ENCODE results near the gene KLF18. TPM values are rescaled to one million over a fixed set of nuclear protein-coding genes. Genes with fewer than 3 reads are reported as not detected.
"Not testable (repeated sequence)": the region's sequence is repeated elsewhere in the genome, so short reads cannot be mapped to it uniquely, and the experiment has no call there.

KLF18 gene
- polyA plus RNA-seq, 1 donor (not counting 4 experiments of a cell fraction or from before 2014, with no cell fraction given) = not detected

DNA sequence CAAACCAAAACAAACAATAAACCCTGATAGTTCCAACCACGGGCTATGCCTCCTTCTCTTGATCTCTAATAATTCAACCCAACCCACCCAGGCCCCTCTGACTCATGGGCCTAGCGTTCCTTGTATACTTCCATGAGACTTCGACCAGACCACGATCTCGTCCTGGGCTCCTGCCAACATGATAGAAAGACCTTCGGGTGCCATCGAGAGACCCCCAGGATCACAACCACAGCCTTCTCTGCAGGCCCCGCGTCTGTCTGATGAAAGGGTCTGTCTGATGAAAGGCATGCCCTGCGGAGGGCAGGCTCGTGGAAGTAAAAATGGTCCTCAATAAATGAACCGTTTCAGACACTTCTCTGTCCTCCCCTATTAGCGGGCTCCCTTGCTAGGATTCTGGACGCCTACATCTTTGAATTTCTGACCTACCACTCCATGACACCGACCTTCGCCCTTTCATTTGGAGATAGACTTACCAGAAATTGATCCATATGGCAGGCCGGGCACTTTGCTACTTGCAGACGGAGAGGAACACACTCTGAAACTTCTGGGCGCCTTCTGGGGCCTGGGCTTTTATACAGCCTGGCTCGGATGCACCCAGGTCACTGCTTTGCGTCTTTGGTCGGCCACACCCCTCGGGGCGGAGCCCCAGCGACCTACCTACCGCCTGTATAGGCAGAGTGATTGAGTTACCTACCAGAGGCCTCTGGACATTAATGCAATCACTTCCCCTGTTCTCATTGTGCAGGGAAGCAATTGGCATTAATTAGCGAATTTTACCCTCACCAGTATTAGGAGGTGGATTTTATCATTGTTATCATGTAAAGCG, 5.3 kb upstream of the KLF18 start:
- Histone ChIP-seq H3K9me1 (ENCODE audit: control insufficient read depth, extremely low read depth, insufficient read depth, low read length) (no peaks in the 10 kb centered on the region), H3K27me3 (ENCODE audit: control insufficient read depth, extremely low read depth, insufficient read depth, low read length) (peaks cover 5% of the 10 kb centered on the region), H3K79me2 (ENCODE audit: control insufficient read depth, insufficient read depth, low read length) (no peaks in the 10 kb centered on the region), H3K36me3 (ENCODE audit: control insufficient read depth in 2 of 2, extremely low read depth in 1 of 2, insufficient read depth in 2 of 2, low read length in 2 of 2) (no peaks in the 10 kb centered on the region), H2AFZ (ENCODE audit: control insufficient read depth, low read length) (no peak overlapping the region), H3K4me1 (ENCODE audit: control insufficient read depth, extremely low read depth, insufficient read depth, low read length) (no peaks in the 10 kb centered on the region), H3K4me3 (ENCODE audit: control insufficient read depth in 2 of 3, extremely low read depth in 1 of 3, insufficient read depth in 2 of 3, low read depth in 1 of 3, low read length in 3 of 3) (no peak overlapping the region), H3K27ac (ENCODE audit: control insufficient read depth, insufficient read depth, low read length) (no peak overlapping the region), H4K20me1 (ENCODE audit: control insufficient read depth, extremely low read depth, insufficient read depth, low read length) (no peaks in the 10 kb centered on the region), H3K4me2 (ENCODE audit: control insufficient read depth, extremely low read depth, insufficient read depth, low read depth, low read length) (no peak overlapping the region), H3K9me3 (ENCODE audit: control insufficient read depth, low read depth, low read length) (no peaks in the 10 kb centered on the region), H3K9ac (ENCODE audit: control insufficient read depth, extremely low read depth, insufficient read depth, low read length) (no peak overlapping the region)
- TF ChIP-seq EZH2 (IDR thresholded peaks at IDR 0.05; ENCODE audit: low read length) (no peak), CTCF (optimal IDR thresholded peaks at IDR 0.05 in 1 of 3, IDR thresholded peaks at IDR 0.05 in 1 of 3, conservative IDR thresholded peaks at IDR 0.05 in 1 of 3; ENCODE audit: extremely low read depth in 1 of 3, insufficient read depth in 2 of 3, low read length in 3 of 3) (no peak)
- DNase-seq (ENCODE audit: low read depth, low spot score) (no peak), FAIRE-seq (no peak)
- dilution Hi-C loops (cut with MboI; ENCODE audit: extremely low pct_ligation_motif_present, low sequenced_read_pairs) = no loop called here

GRCh38 chr1:44144962-44145756, 3.7 kb upstream of the KLF18 start:
- DNase-seq (ENCODE audit: low read depth, low spot score) = no peak
- dilution Hi-C loops (cut with MboI; ENCODE audit: extremely low pct_ligation_motif_present, low sequenced_read_pairs) = no loop called here
- TF ChIP-seq CTCF (optimal IDR thresholded peaks at IDR 0.05 in 1 of 3, IDR thresholded peaks at IDR 0.05 in 1 of 3, conservative IDR thresholded peaks at IDR 0.05 in 1 of 3; ENCODE audit: extremely low read depth in 1 of 3, insufficient read depth in 2 of 3, low read length in 3 of 3) = no peak
- TF ChIP-seq EZH2 (IDR thresholded peaks at IDR 0.05; ENCODE audit: low read length) = no peak

DNA sequence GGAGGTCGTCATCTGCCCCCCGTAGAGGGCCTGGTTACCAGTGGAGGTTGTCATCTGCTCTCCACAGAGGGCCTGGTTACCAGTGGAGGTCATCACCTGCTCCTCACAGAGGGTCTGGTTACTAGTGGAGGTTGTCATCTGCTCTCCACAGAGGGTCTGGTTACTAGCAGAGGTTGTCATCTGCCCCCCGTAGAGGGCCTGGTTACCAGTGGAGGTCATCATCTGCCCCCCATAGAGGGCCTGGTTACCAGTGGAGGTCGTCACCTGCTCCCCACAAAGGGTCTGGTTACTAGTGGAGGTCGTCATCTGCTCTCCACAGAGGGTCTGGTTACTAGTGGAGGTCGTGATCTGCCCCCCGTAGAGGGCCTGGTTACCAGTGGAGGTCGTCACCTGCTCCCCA, 1.9 kb downstream of the KLF18 start:
- H2AFZ ChIP-seq (ENCODE audit: control insufficient read depth, low read length); DNase-seq (ENCODE audit: low read depth, low spot score); H3K4me1 ChIP-seq (ENCODE audit: control insufficient read depth, extremely low read depth, insufficient read depth, low read length); H3K4me2 ChIP-seq (ENCODE audit: control insufficient read depth, extremely low read depth, insufficient read depth, low read depth, low read length); H3K27me3 ChIP-seq (ENCODE audit: control insufficient read depth, extremely low read depth, insufficient read depth, low read length); H3K36me3 ChIP-seq (ENCODE audit: control insufficient read depth in 2 of 2, extremely low read depth in 1 of 2, insufficient read depth in 2 of 2, low read length in 2 of 2); H3K9me3 ChIP-seq (ENCODE audit: control insufficient read depth, low read depth, low read length); dilution Hi-C loops (cut with MboI; ENCODE audit: extremely low pct_ligation_motif_present, low sequenced_read_pairs); H3K4me3 ChIP-seq (ENCODE audit: control insufficient read depth in 2 of 3, extremely low read depth in 1 of 3, insufficient read depth in 2 of 3, low read depth in 1 of 3, low read length in 3 of 3); FAIRE-seq; H3K79me2 ChIP-seq (ENCODE audit: control insufficient read depth, insufficient read depth, low read length); H3K9me1 ChIP-seq (ENCODE audit: control insufficient read depth, extremely low read depth, insufficient read depth, low read length); H4K20me1 ChIP-seq (ENCODE audit: control insufficient read depth, extremely low read depth, insufficient read depth, low read length); H3K9ac ChIP-seq (ENCODE audit: control insufficient read depth, extremely low read depth, insufficient read depth, low read length); H3K27ac ChIP-seq (ENCODE audit: control insufficient read depth, insufficient read depth, low read length): not testable (repeated sequence)

More at GRCh38 chr1:44144962-44145756, 3.7 kb upstream of the KLF18 start:
- H3K4me3 ChIP-seq (ENCODE audit: control insufficient read depth in 2 of 3, extremely low read depth in 1 of 3, insufficient read depth in 2 of 3, low read depth in 1 of 3, low read length in 3 of 3) = no peak overlapping the region
- H3K27me3 ChIP-seq (ENCODE audit: control insufficient read depth, extremely low read depth, insufficient read depth, low read length) = no peaks in the 10 kb centered on the region
- no peaks in the 10 kb centered on the region for H3K9me1 ChIP-seq (ENCODE audit: control insufficient read depth, extremely low read depth, insufficient read depth, low read length)
- no peak overlapping the region for H3K4me2 ChIP-seq (ENCODE audit: control insufficient read depth, extremely low read depth, insufficient read depth, low read depth, low read length)
- H3K9ac ChIP-seq (ENCODE audit: control insufficient read depth, extremely low read depth, insufficient read depth, low read length) = no peak overlapping the region
- no peaks in the 10 kb centered on the region for H3K36me3 ChIP-seq (ENCODE audit: control insufficient read depth in 2 of 2, extremely low read depth in 1 of 2, insufficient read depth in 2 of 2, low read length in 2 of 2)
- FAIRE-seq = no peak
- H2AFZ ChIP-seq (ENCODE audit: control insufficient read depth, low read length) = no peak overlapping the region
- no peaks in the 10 kb centered on the region for H3K9me3 ChIP-seq (ENCODE audit: control insufficient read depth, low read depth, low read length)
- no peak overlapping the region for H3K27ac ChIP-seq (ENCODE audit: control insufficient read depth, insufficient read depth, low read length)
- H3K79me2 ChIP-seq (ENCODE audit: control insufficient read depth, insufficient read depth, low read length) = no peaks in the 10 kb centered on the region
- H4K20me1 ChIP-seq (ENCODE audit: control insufficient read depth, extremely low read depth, insufficient read depth, low read length) = no peaks in the 10 kb centered on the region
- no peaks in the 10 kb centered on the region for H3K4me1 ChIP-seq (ENCODE audit: control insufficient read depth, extremely low read depth, insufficient read depth, low read length)

Data from keratinocyte (primary cell).